HG02852 (cell line): ENCODE data around the gene UBASH3B.

Source experiments
- ATAC-seq: cut with Tn5 transposase; IDR thresholded peaks from one replicate; pipeline ENCODE4 v1.9.1; 2021; ENCODE audit warnings: mild to moderate bottlenecking, moderate library complexity; ENCODE audit not compliant: unreplicated experiment

Gene UBASH3B

DNA sequence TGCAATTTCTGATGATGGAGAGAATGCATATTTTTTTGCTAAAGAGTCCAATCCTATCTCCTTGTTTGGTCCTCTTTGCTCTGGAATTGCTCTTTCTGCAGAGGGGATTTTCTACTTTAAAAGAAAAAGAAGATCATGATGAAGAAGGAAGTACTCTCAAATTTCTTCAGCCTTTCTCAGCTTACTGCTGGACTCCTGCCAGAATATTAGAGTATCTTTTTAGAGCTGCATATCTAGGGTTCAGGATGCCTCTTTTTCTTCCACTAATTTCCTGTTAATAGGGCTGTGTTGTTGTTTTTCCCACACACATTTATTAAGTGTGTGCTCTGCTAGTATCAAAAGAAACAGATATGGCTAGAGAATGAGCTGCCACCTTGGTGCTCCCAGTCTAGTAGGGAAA lies 18.2 kb downstream of the UBASH3B start:
- ATAC-seq: no peak

DNA sequence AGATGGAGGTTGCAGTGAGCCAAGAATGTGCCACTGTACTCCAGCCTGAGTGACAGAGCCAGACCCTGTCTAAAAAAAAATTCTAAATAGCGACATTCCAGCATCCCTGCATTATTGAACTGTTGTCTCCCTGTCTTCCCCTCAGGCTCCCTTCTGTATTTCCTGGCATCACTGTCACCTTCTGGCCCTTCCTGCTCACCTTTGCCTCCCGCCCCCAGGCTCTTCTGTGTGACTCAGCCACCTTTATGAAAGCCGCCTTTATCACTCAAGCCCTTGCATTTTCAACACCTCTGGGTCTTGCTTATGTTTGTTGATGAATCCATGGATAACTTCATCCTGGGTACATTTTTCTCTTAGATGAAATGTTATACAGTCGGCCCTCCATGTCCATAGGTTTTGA lies 21.1 kb downstream of the UBASH3B start:
- ATAC-seq: no peak

DNA sequence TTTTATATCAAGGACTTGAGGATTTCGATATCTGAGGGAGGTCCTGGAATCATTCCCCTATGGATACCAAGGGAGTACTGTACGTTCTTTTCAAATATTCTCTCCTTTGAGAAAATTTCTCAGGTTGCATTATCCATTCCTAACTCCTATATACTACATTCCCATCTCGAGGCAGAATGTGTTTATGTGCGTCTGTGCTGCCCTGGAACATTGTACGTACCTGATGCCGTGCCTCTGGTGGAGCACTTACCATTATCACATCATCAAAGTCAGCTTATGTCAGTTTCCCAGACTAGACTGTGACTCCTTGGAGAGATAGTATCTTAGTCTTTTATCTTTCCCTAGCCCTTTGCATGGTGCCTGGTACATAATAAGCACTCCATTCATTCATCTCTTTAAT lies 21.7 kb downstream of the UBASH3B start:
- no peak for ATAC-seq

DNA sequence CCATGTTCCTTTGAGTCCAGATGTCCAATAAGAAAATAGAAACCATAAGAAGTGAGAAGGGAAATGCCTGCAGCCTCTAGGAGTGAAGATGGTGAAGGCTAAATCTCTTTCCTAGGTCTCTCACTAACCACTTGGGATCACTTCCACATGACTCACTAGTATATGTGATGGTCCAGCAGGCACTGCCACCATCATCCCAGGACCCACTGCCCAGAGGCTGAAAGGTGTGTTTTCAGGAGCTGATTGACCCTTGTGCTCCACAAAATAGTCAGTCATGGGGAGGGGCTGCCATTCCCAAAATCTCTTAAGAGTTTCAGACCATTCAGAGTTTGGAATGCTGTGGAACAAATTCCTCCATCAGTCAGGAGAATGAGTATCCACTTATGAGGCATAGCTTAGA lies 22.9 kb downstream of the UBASH3B start:
- no peak for ATAC-seq

DNA sequence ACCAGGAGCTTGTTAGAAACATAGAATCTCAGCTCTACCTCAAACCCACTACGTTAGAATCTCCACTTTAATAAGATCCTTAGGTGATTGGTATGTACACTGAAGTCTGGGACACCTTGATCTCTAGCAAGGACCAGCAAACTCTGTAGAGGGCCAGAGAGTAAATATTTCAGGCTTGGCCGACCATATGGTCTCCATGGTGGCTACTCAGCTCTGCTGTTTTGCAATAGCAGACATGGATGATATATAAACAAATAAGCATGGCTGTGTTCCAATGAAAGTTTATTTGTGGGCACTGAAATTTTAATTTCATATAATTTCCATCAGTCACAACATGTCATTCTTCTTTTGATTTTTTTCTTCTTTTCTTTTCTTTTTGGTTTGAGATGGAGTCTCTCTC lies 23.9 kb downstream of the UBASH3B start:
- no peak for ATAC-seq

DNA sequence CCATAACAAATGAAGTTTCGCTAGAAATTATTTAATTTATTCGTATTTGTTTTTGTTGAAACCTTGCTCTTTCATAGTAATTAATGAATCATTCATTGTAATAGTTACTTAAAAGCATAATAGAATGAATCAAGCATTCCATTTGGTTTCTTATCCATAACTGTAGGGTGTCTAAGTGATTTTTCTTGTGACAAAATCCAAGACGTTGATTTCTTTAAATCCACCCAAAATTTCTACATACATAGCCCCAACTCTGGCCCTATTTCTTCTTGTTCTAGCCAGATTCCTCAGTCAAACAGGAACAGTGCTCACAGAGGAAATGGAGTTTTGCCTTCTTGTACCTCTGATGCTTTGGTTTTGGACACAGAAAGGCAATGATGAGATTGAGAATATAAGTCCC lies 25.5 kb downstream of the UBASH3B start:
- ATAC-seq: no peak

DNA sequence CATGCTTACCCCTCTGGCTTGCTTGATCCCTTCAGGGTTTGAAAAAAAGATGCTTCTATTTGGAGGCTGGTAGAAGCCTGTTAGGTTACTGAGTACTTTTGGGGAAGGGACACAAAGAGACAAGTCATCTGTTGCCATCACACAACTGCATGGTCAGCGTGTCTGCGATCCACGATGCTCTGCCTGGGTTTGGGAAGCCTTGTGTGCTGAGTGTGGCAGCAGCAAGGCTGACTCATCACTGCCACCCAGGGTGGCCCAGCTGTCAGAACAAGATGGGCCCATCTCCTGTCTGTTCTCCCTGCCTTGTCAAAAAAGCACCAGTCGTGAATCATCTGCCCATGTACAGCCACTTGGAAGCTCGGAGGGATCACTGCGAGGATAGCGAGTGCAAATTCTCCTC lies 26.2 kb downstream of the UBASH3B start:
- ATAC-seq: no peak

DNA sequence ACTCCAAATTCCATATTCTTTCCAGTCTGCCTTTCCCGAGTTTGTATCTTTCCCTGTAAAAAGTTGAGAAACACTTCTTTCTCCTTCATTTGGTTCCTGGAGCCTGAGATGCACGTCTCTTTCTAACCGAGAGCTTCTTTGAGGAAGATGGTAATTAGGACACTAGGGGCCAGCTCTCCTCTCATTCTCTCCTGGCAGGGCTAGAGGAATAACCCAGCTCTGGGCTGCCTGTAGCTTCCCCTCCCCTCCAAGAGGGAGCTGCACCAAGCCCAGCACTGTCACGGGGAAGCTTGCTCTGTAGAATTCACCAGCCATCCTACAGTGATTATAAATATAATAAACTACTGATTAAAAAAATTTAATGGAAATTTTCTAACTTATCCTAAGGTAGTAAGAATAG lies 26.9 kb downstream of the UBASH3B start:
- ATAC-seq: no peak

DNA sequence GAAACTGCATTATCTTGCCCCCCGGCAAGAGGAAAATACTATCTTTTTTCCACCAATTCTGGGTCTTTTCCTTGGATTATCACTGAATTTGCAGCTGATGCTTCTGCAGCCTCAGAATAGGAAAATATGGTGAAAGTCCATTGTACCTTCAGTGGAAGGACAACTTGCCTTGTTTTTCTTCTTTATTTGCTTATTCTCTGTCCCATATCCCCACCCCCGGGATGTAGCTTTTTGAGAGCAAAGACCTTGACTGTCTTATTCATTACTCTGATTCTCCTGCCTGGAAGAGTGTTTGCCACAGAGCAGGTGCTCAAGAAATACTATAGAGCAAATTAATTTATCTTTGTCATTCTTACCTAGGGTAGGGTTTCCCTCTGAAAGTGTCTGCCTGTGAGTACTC lies 29.5 kb downstream of the UBASH3B start:
- ATAC-seq: no peak

DNA sequence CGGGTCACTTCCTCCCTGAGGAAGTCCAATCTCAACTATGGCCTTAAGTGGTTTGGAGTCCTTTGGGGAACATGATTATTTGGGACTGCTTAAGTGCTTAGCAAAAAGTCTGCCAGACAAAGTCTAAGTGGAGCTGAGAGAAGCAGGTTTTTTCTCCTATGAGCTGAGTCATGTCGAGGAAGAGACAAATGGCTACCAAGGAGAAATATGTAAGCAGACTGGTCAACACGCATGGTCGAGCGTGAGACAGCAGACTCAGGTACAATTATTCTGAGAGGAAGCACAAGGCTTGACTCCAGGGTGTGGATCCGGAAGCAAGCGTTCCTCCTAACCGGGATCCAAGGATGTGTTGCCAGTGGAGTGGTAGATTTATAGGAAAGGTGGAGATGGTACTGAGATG lies 30.6 kb downstream of the UBASH3B start:
- ATAC-seq: no peak

DNA sequence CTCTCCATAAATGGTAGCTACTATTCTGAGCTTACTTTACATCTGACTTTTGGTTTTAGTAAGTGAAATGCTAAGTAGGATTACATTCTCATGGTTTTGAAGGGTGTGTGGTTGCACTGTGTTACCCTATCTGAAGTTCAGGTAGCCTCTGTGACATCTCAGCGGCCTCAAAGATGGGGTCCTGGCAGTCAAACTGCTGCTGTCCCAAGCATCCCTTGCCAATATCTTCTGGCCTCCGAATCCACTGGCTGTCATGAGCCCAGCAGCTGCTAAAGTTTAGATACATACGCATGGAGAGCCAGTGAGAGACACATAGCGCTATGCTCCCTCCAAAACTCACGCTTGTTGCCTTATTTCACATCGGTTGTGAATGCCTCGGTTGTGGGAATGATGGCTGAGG lies 34.9 kb downstream of the UBASH3B start:
- peak; percentile 75 for ATAC-seq

DNA sequence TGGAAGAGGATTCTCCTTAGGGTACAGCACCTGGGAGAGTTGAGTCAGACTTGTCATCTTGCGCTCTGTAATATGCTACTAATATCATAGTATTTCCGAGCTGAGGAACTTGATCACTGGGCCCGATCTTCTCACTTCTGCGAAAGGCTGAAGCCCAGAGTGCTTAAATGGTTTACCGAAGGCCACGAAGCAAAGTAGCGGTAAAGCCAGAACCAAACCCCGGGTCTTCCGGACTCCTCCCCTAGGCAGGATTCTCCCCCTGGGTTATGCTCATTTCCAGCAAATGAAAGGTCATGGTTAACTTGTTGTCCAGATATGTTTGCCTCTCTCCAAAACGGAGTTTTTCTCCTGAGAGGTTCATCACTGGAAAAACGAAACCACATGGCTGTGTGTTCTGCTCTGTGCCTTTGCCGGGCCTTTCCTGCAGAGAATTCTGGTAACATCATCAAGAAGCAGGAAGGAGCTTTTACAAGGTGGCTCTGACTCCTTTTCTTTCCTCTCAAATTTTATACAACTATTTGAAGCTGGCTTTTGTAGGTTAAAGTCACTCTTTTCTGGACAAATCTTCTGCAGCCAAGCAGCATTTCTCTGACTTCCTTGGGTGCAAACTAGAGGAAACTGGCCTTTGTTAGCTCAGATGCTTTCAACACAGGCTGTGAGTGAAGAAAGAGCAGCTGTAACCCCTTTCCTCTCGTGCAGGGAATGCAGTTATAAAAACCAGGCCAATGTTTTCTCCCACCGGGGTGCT lies 35.5 kb downstream of the UBASH3B start:
- ATAC-seq: peak; percentile 28

DNA sequence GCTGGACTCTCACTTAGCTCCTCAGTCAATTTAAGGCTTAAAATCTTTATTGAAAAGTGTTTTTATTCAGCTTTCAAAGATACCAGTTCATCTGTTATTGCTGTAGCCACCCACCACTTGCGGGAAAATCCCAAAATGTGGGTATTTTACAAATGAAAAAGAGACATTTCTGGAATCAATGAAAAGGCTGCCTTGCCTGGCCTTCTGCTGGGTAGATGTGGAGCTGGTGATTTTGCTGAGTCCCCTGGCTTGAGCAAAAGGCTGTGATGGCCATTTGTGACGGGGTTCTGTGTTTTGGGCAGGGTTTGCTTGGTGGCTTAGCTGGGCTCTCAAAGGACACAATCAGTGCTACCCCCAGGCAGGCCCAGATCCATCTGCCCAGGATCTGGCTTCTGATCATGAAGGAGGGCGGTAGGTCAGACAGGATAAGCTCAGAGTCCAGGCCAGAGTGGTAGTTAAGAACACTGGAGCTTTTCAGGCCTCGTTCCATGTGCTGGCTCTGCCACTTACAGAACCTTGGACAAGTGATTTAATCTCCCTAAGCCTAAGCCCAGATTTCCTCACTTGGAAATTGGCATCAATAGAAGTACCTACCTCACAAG lies 36.1 kb downstream of the UBASH3B start:
- ATAC-seq: no peak

DNA sequence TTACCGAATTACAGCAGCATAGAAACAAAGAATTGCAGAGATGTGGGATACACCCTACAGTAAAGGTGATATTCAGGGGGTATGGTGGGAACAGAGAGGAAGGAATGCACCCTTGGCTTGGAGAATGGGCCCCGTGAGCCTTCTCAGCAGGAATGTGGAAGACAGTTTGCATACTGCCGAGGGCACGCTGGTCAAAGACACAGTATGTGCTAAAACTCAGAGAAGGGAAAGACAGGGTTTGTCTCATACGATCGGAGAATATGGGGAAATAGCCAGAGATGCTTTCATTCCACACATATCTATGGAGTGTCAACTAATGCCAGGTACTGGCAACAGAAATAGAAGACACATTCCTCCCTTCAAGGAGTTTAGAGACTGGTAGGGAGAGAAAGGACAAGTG lies 36.9 kb downstream of the UBASH3B start:
- ATAC-seq: no peak

DNA sequence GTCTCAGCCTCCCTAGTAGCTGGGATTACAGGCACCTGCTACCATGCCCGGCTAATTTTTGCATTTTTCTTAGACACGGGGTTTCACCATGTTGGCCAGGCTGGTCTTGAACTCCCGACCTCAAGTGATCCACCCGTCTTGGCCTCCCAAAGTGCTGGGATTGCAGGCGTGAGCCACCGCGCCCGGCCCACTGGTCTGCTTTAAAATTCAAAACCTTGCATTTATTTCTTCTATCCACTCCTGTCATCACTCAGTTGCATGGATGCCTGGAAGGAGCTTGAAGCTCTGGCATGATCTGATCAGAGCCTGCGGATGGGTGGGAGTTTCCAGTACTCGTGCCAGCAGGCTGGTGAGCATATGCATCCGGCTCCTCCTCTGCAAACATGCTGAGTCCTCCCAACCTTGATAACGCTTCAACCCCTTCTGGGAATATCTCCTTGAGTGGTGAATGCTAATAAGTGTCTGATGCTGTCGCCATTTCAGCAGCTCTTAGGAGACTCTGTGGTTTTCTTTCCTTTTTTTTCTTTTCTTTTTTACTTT lies 39.6 kb downstream of the UBASH3B start:
- no peak for ATAC-seq

DNA sequence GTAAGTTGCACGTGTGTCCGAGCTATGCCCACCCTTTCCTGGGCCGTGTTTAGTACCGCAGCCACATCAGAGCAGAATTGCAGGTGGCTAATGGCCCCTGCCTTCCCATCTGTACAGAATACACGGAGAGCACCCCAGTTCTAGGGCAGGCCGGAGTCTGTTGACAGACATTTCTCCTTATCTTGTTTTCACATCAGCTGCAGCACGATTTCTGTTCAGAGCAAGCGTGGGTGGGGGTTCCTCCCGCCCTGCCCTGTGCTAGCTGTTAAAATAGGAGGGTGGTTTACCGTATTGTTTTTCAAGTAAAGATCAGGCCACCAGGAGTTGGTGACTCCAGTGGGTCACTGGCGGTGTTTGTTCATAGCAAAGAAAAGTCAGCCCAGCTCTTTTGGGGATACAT lies 41.1 kb downstream of the UBASH3B start:
- peak; percentile 80 for ATAC-seq

DNA sequence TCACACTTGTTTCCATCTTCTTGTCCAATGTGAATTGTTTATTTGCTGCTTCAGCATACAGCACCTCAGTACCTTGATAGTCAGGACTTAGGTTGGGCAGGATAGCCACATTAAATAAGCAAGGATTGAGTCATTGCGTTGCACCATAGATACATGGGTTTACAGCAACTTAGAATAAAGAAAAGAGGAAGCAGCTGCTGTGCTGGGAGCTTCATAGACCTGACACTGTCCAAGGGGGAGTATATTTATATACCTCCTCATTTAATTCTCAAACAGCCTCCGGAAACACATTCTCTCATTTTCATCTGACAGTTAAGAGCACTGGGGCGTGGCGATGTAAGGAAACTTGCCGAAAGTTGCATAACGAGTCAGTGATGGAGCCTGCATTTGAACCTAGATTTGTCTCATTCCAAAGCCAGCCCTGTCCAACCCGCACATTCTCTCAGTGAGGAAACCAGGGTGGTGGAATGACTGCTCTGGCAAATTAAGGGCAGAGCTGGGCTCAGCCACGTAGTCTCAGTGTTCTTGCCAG lies 42.2 kb downstream of the UBASH3B start:
- ATAC-seq: peak; percentile 75

DNA sequence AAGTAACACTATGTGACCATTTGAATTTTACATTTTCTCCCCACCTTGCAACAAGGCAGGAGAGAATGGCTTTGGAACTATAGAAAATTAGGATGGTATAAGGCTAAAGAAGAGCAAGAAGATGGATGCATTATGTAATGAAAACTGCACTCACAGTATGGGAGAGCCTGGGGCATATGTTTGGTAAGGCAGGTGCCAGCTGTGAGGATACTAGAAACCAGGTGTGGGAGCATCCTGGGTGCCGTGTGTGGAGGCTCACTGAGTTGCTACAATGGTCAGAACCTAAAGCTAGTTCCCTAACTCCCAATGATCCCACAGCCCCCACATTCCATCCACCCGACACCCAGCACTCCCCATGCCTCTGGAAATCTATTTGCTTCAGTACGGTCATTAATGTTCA lies 42.9 kb downstream of the UBASH3B start:
- no peak for ATAC-seq

DNA sequence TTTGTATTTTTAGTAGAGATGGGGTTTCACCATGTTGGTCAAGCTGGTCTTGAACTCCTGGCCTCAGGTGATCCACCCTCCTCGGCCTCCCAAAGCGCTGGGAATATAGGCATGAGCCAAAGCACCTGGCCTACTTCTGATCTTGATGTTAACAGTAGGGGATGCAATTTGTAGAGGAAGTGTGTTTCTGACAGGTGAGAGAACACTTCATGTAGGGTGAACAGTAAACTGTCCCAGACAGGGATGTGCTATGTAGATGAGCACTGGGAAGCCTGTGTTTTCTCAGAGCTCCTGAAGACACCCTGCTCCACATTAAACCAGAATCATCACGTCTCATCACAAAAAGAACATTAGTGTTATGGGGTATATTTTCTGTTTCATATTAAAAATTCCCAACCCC lies 45.1 kb downstream of the UBASH3B start:
- ATAC-seq: no peak

DNA sequence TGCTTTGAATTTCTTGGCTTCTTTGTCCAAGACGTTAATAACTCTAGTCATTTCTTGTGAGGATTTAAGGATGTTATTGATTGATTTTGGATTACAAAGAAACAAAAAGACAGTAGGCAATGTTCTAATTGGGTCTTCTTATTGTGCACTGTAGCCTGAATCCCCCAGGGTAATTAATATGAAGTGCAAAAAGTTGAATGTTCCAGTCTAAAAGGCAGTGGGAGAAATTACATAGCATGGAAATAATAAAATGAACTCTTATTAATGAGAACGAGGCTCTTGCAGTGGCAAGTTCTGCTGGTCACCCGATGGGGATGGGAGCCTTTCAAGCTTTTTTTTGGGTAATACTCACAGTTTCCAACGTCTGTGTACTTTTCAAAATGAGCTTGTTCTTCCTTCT lies 45.6 kb downstream of the UBASH3B start:
- no peak for ATAC-seq

DNA sequence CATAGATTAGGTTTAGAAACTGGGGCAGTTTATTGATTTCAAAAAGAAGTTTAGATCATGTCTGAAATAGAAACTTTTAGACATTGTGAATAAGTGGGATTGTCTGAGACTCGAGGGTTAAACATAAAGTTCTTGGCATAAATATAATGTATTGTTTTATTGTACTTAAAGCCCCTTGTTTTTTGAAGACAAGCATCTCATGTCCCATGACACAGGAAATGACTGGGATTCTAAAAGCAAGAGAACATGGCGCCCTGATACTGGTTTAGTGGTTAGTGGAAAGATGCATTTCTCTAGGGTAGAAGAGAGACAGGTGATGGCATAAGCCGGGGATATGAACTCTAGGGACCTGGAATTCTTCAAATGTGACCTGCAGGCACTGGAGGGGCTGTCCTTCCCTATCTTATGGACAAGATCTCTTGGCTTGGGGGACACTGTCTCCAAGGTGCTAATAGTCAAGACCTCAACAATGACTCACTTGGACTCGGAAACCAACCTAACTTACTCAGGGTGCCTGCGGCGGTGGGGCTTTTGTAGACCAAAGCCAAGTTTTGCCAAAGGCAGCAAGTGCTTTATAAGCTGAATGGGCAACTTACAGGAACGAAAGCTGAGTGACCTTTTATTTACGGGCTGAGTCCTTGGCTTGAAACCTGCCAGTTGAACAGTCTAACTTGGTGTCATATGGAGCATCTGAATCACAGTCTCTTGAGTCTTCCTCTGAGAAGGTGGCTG lies 48.2 kb downstream of the UBASH3B start:
- no peak for ATAC-seq

DNA sequence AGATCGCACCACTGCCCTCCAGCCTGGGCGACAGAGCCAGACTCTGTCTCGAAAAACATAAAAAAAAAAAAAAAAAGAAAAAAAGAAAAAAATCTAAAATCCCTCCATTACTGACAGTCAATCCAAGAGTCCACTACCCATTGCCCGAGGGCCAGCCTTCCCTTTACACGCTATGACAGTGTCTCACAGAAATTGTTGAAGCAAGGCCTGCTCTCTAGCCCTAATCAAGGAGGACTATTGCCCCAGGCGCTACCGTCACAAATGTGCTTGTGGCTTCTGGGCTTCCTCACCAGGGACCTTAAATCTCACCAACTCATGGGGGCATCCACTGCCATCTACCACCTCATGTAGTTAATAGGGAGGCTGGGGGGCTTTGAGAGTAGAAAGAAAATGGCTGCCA lies 49.9 kb downstream of the UBASH3B start:
- ATAC-seq: no peak
